HG02588 (cell line): ENCODE results near the gene ADAD2.
A peak's percentile ranks its signal among the peaks of the same experiment; 100 is the strongest.

Experiments used
- ATAC-seq: cut with Tn5 transposase; IDR thresholded peaks from one replicate; pipeline ENCODE4 v1.9.1; 2021; ENCODE audit warnings: mild to moderate bottlenecking, moderate library complexity; ENCODE audit not compliant: unreplicated experiment

The ADAD2 gene

DNA sequence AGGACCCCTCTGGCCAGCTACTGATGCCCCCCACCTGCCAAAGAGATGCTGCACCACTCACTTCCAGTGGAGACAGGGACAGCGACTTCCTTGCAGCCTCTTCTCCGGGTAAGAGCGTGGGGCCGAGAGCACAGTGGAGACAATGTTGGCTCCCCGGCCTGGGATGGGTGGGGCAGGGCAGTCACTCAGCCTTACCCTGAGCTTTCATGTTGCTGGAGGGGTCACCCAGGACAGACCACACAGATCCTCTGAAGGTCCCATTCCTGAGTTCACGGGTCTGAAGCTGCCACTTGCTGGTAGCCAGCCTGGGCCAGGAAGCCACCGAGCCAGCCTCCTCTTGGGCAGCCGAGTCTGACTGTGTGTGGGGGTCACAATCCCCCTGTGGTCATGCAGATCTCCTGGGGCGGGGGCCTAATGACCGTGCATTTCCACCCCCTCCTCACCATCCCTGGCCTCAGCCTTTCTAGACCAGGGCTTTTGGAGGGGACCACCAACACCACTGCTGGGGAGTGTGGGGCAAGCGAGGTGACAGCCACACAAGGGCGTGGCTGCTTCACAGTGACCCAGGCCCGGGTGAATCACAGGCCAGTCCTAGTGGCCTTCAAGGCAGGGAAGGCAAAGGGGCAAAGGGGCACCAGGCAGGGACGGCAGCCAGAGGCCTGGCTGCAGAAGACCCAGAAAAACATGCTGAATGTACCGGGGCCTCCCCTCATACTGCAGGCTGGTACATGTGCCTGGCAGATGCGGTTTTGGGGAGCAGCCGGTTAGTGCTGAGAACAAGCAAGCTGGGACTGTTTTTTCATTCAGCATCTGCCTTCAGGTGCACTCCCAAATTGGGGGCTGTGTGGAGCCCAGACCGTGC is 14.5 kb upstream of the ADAD2 start:
- ATAC-seq: no peak

- ATAC-seq: no peak
These were observed 13.2 kb upstream of the ADAD2 start for GRCh38 chr16:84177741-84178073.

- ATAC-seq: no peak
These were observed 12.7 kb upstream of the ADAD2 start for GRCh38 chr16:84178146-84178765.

DNA sequence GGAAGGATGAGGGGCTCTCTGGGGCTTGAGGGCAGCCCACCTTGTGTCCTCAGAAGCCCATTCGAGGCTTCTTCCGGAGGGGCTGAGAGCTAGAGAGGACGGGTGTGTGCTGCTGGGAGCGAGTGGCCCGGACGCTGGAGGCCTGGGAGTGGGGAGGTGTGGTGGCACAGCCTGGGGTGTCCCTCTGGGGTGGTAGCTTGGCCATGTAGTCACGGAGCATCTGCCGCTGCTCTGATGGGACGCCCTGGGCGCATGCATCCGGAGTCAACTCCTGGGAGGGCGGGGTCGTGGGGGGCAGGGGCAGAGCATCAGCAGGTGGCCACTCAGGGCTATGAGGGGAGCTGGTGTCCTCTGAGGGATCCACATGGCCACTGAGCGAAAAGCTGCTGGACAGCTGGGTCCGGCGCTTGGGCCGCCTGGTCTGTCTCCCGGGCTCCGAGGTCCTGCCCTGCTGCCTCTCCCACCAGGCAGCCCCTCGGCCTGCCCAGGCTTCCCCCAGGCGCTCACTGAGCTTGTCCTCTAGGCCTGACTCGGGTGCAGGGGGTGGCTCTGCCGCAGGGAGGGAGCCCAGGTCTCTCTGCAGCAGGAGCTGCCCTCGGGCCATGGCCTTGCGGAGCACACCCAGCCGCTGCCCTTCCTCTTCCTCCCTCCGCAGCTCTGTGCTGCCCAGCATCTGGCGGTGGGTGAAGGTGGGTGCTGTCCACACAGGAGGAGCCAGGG is 11.9 kb upstream of the ADAD2 start:
- ATAC-seq: no peak

GRCh38 chr16:84179612-84180320 is 11.2 kb upstream of the ADAD2 start:
- no peak for ATAC-seq

DNA sequence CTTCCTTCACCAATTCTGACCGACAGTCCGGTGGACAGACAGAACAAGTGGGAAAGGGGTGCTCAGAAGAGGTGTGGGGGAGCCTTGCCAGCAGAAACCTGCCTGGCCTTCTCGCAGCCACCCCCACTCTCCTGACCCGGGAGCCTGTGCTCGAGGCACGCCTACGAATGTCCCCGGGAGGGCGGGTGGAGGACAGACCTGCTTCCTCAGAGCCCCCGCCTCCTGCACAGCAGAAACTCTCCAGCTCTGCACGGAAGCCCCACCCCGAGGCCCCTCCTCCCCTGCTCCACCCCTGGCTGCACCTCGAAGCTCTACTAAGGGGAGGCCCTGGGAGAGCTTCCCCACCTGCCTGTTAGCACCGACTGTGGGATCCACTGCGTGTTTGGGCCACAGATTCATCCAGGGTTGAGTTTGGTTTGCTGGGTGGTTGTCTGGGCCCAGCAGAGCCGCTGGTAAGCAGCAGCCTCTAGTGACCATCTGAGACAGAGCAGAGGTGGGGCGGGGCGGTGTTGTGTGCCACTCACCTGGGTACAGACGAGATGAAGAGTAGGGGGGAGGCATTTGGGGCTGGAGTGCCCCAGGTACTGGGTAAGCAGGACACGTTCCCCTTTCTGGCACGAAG is 10.3 kb upstream of the ADAD2 start:
- ATAC-seq: no peak

DNA sequence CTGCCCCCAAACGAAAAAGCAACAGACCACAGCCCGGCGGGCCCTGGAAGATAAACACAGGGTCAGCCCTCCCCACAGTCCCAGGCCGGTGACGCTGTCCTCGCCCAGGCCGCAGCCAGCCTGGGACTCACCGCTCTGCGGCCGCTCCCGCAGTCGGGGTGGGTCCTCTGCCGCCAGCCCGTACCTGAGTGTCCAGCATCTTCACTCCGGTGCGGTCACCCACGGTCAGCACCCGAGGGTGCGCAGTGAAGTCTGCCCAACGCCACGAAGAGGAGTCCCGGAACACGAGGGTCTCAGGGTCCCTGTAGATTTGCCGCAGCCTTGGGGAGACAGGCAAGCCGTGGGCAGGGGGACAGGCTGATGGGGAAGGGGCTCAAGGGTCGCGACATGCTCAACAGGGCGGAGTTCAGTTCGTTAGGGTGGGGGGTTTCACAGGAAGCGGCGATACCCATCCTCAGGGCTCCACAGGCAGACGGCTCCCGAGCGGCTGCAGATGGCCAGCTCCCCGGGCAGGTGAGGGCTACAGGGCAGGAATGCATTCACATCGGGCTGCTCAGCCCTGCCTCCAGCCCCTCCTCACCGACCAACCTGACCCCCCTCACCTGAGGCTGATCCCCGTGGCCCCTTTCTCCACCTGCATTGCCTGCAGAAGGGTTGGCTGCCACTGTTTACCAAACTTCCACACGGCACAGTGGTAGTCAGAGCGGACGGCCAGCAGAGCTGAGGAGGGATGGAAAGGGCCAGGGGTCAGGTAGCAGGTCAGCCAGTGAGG is 9.6 kb upstream of the ADAD2 start:
- no peak for ATAC-seq

DNA sequence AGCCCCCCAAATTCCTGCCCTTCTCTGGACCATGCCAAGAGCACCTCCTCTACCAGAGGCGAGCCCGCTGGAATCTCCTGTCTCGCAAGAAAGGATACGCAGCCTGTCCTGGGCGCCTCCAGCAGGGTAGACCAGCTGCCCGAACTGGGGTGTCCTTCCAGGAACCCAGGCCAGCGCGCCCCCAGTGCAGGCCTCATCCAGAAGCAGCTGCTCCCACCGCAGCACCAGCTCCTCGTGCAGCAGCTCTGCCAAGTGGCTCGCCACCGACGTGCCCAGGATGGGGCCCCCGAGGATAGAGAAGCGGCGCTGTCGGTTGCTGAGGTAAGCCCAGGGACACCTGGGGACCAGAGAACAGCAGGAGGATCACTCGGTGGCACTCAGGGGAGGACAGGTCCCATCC is 8.9 kb upstream of the ADAD2 start:
- ATAC-seq: no peak

- ATAC-seq: no peak
These were observed 8.0 kb upstream of the ADAD2 start for GRCh38 chr16:84182680-84183571.

DNA sequence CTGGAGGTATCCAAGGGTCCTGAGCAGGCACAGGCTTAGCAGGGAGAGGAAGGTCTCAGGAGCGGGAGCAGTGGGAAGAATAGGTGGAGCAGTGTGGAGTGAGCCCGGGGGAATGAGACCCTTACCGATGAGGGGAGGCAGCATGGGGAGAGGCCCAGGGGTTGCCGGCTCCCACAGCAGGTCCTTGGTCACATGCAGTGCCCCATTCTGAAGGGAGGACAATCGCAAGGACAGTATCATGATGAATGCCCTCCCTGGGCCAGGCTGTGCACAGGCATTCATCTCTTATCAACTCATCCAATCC is 7.4 kb upstream of the ADAD2 start:
- ATAC-seq: no peak

DNA sequence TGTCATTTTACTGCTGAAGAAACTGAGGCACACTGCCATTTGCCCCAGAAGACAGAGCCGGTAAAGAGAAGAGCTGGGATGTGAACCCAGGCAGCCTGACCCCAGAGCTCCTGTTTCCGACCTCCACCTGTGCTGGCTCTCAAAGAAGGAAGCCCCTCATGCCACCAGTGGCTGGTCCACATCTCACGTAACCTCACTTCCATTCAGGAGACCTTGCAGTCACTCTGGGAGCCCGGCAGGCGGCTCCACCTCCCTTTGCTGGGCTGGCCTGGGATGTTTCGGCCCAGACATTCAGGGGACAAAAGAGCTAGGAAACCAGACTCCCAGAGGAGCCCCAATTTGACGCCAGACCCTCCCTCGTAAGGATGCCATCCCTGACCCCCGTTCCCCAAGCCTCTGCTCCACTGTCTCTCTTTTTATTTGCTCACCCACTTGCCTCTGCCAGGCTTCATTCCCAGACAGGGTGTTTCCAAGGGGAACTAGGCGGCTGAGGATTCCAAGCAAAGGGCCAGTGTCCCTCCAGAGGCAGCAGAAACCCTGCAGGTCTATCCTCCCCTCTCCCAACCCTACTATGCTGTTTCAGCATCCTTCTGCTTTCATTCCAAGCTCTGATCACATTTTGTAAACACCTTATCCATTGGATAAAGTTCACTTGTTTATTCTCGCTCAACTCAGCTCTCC is 6.9 kb upstream of the ADAD2 start:
- no peak for ATAC-seq

DNA sequence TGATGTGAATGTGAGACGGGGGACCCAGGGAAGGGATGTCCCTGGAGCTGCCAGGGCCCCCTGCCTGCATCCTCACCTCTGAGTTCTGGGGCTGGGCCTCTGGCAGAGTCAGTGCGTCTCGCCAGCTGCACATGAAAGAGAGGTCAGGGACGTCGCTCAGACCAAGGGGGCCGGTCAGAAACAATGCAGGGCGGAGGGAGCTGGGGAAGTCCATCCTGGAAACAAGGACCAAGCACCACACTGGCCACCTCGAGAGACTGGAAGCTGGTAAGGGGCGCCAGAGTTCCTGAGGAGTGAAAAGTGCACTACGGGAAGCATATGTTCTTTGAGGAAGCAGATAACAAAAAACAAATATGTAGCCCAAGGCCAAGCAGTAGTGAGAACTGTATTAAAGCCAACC is 6.2 kb upstream of the ADAD2 start:
- no peak for ATAC-seq

GRCh38 chr16:84186685-84187437 is 4.1 kb upstream of the ADAD2 start, which contains the start of gene TAF1C:
TAF1C (minus strand) TSS chr16:84187057; CDS start chr16:84184988, 2,069 bp downstream.
- ATAC-seq: peak; percentile 94

DNA sequence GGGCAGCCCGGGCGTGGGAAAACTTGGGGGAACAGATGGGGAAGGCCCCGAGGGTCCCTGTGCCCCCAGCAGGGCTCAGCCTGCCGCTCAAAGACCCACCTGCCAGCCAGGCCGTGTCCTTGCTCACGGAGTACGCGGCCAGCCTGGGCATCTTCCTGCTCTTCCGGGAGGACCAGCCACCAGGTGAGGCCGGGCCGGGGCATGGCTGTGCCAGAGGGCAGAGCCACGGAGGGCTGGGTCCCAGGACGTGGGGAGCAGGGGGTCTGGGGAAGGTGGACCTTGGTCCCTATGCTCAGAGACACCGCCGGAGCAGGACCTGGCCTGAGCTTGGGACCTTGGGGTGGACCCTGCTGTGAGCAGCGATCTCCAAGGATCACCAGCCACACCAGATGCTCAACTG is 509 bp downstream of the ADAD2 start:
- no peak for ATAC-seq

DNA sequence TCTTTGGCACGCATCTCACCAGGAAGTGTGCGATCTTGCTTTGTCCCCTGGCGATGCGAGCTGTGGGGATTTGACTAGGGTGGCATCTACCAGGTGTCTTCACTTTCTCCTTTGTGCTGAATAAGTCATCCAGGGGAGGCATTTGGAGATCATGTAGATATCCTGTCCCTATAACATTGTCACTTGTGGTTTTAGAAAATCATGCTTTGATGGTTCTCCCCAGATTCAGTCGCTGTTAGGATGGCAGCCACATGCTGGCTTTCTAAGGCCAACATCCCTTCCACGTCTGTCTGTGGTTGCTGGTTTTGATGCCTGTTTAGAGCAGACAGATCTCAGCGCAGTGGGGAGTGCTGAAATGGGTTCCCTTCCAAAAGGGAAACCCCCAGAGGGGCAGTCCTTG is 2.5 kb downstream of the ADAD2 start:
- ATAC-seq: no peak

DNA sequence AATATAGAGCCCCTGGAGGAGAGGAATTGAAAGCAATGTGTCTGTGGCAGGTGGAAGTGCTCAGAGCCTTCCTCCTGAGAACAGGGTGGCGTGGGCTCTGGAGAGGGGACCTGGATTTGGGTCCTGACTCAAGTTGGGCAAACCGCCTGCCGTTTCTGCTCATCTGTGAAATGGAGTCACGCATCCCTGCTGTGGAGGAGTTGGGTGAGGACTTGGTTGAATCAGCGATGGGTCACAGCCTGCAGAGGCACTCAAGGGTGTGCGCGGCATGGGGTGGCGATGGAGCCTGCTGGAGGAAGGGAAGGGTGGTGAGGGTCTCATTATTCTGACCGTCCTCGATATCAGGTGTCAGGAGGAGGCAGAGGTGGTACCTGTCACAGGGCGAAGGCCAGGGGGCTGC is 3.1 kb downstream of the ADAD2 start:
- ATAC-seq: no peak

- ATAC-seq: no peak
These were observed 3.7 kb downstream of the ADAD2 start for GRCh38 chr16:84194470-84195200.
